Measurements from ENCODE around the gene UBE2S. TPM values are rescaled to one million over a fixed set of nuclear protein-coding genes. Genes with fewer than 3 reads are reported as not detected.
"Not testable (repeated sequence)": the region's sequence is repeated elsewhere in the genome, so short reads cannot be mapped to it uniquely, and the experiment has no call there.

The UBE2S gene
- 28.9 TPM for total RNA-seq

GRCh38 chr19:55407550-55407799 is at the start of gene UBE2S:
Gene UBE2S (minus strand): TSS chr19:55407788. CDS start chr19:55407589, 199 bp downstream.
- FAIRE-seq; DNase-seq (ENCODE audit: low spot score in 2 of 2): not testable (repeated sequence)

GRCh38 chr19:55456347-55456746 is 48.8 kb upstream of the UBE2S start:
- no peak for FAIRE-seq
- DNase-seq (ENCODE audit: low spot score in 2 of 2), result no peak

- no peak for FAIRE-seq
- DNase-seq (ENCODE audit: low spot score in 2 of 2), result no peak
Measured at GRCh38 chr19:55455576-55456235, 48.1 kb upstream of the UBE2S start.

DNA sequence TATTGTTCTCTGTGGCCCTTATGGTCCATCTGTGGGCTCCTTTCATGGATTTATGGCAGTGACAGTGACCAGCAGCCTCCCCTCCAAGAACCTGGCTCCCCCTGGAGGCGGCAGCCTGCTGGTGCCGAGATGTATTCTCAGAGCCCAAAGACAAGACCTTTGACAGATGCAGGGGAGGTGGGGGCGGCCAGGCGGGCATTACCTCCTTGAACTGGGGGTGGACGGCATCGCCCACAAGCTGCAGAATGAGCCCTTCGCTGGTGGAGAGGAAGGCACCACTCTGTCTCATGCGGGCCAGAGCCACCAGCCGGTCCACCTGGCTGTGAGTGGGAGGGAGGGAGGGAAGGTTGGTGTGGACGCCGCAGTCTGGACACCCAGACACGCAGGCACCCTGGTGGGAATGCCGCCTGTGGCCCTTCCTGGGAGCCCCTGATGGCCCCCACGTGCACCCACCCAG is 47.2 kb upstream of the UBE2S start:
- DNase-seq (ENCODE audit: low spot score in 2 of 2), result peak; percentile 67 to 69
- no peak for FAIRE-seq

DNA sequence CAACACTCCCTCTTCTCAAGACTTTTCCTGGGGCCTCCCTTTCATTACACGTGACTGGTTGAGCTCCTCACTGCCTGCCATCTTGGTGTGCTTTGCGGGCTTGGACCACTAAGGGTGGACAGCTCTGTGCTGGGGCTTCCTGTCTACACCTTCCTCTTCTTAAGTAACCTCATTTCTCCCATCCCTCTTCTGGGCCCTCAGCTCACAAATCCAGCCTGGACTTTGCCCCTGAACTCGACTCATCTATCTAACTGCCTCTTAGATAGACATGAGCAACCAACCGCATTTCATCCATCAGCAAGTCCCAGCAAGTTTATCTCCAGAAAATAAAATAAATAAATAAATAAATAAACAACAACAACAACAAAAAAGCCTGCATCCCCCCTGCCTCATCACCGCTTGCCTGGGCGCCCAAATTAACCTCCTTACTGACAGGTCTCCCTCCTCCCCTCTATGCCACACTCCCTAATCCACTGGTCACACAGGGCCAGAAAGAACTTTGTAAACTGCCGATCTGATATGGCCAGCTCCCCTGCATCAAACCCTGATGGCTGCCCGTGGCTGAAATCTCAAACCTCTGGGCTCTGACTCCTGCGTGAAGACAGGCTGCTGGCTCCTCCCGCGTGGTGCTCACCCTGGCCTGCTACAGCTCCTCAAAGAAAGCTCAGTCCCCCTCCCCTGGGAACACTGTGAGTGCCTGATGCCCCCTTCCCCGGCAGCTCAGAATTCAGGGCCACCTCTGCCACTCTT is 46.1 kb upstream of the UBE2S start:
- FAIRE-seq (no peak), DNase-seq (ENCODE audit: low spot score in 2 of 2) (no peak)

- FAIRE-seq (peak; percentile 43), DNase-seq (ENCODE audit: low spot score in 2 of 2) (peak; percentile 93 to 96)
Measured at GRCh38 chr19:55452749-55453346, 45.3 kb upstream of the UBE2S start.

- DNase-seq (ENCODE audit: low spot score in 2 of 2) (peak; percentile 63 to 77), FAIRE-seq (no peak)
Measured at GRCh38 chr19:55451965-55452748, 44.6 kb upstream of the UBE2S start.

GRCh38 chr19:55451163-55451964 is 43.8 kb upstream of the UBE2S start:
- FAIRE-seq (no peak), DNase-seq (ENCODE audit: low spot score in 2 of 2) (peak in 1 of 2 donors; percentile 59)

DNA sequence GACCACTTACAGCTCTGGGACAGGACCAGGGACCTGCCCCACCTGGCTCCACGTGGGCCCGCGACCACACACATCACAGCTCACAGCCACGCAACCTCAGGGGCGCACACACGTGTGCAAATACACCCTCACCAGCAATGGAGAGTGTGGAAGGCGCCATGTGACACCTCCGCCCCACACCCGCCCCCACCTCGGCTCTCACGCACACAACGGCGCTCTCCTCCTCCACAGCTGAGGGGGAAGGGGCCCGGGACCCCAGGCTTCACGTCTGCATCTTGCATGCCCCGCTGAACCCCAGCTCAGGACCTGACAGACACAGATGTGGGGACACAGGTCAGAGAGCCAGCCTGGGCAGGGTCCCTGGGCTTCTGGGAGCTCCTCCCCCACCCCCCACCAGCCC is 41.9 kb upstream of the UBE2S start:
- FAIRE-seq, result no peak

GRCh38 chr19:55448175-55448490 is 40.5 kb upstream of the UBE2S start:
- DNase-seq (ENCODE audit: low spot score in 2 of 2); FAIRE-seq: not testable (repeated sequence)

More for the DNA sequence above, 41.9 kb upstream of the UBE2S start:
- no peak for DNase-seq (ENCODE audit: low spot score in 2 of 2)

DNA sequence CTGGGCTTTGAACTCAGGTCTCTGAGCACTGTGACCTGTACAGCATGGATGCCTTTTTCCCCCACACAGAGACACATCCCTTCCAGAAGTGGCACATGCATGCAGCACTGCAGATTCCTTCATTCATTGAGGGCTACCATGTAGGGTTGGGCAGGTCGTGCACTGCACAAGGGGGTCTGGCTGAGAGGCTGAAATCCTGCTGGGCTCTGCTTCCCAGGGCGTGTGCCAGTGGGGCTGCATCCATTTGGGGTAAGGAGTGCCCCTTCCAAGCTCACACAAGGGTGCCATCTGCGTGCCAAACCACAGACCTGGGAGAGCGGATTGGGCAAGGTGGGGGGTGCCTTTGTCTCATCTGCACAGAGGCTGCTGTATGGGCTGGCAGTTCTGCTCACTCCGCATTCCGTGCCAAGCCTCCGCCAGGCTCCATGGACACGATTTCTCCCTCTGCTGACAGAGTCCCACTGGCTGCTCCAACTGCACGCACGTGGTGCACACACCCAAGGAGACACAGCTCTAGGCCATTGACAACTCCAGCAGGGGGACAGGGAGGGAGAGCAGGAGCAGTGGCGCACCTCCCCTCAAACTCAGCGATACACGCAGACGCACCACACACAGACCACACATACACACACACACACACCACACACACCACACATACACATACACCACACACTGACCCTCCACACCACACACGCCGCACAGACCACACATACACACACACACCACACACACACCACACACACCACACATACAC is 40.0 kb upstream of the UBE2S start:
- peak; percentile 71 for DNase-seq (ENCODE audit: low spot score in 2 of 2)
- no peak for FAIRE-seq

GRCh38 chr19:55446060-55446459 is 38.5 kb upstream of the UBE2S start:
- DNase-seq (ENCODE audit: low spot score in 2 of 2) (no peak), FAIRE-seq (no peak)

GRCh38 chr19:55444646-55445045 is 37.1 kb upstream of the UBE2S start:
- FAIRE-seq (no peak), DNase-seq (ENCODE audit: low spot score in 2 of 2) (no peak)

DNA sequence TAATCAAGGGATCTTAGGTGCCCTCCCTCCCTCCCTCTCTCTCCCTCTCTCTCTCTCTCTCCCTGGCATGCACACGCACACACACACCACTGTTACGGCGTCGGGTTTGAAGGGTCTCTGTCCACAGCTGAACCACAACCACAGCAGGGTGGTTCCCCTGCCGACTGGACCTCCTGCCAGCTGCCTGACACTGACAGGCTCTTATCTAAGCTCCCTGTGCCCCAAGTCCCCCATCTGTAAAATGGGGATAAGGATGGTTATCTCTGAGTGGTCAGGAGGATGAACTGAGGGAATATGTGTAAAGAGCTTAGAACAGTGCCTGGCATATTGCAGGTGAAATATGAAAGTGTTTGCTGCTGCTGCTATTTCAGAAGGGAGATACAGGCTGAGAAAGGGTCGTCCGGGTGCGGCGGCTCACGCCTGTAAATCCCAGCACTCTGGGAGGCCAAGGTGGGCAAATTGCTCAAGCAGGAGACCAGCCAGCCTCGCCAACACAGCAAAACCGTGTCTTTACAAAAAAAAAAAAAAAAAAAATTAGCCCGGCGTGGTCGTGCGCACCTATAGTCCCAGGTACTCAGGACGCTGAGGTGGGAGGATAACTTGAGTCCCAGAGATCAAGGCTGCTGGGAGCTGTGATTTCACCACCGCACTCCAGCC is 36.4 kb upstream of the UBE2S start:
- DNase-seq (ENCODE audit: low spot score in 2 of 2) (no peak), FAIRE-seq (no peak)

- peak; percentile 62 to 78 for DNase-seq (ENCODE audit: low spot score in 2 of 2)
- FAIRE-seq, result no peak
Measured at GRCh38 chr19:55443045-55443823, 35.6 kb upstream of the UBE2S start, which contains the start of gene SHISA7. Gene SHISA7 (minus strand): TSS chr19:55443300. CDS start chr19:55442863, 437 bp downstream.

DNA sequence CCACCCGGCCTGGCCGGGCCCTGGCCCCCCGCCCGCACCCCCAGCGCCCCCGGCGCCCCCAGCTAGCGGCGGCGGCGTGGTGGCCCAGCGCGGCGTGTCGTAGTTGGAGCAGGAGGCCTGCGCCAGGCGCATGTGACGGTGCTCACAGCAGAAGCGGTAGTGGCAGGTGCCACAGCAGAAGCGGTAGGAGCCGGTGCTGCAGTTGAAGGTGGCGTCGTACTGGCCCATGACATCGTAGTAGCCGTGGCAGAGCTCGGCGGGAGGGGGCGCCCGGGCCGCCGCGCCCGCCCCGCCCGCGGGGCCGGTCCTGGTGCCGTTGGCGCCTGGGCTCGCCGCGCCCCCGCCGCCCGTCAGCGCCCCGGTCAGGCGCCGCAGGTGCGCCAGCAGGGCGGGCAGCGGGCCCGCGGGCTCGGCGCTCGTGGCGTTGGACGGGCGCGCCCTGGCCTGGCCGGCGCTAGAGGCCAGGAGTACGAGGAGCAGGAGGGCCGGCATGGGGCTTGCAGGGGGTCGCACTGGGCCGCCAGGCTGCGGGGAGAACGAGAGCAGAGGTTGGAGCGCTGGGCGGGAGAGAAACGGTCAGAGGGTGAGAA is 34.9 kb upstream of the UBE2S start:
- DNase-seq (ENCODE audit: low spot score in 2 of 2) (peak; percentile 64 to 79), FAIRE-seq (no peak)

- no peak for DNase-seq (ENCODE audit: low spot score in 2 of 2)
- no peak for FAIRE-seq
Measured at GRCh38 chr19:55441692-55442321, 34.2 kb upstream of the UBE2S start.
